GM12865 (cell line): ENCODE data around the gene IDH2.

Experiments
- DNase-seq: peaks from one replicate; pipeline ENCODE4 v3.0.0; 2010; ENCODE audit warnings: low read depth
- H3K4me3 ChIP-seq: 2 replicates; pipeline ENCODE4 v1.5.1; 2011; ENCODE audit warnings: mild to moderate bottlenecking, low read depth, low read length, control low read depth
- CTCF ChIP-seq: IDR thresholded peaks from 2 replicates; pipeline ENCODE4 v1.5.1; 2011; ENCODE audit warnings: low read length, control low read depth, low read depth, inconsistent platforms; ENCODE audit not compliant: insufficient read depth; ENCODE audit errors: missing control alignments

The IDH2 gene

GRCh38 chr15:90091156-90091931 lies 10.9 kb downstream of the IDH2 start:
- H3K4me3 ChIP-seq = no peak overlapping the region
- no peak for DNase-seq
- no peak for TF ChIP-seq CTCF

GRCh38 chr15:90090226-90090848 lies 11.9 kb downstream of the IDH2 start:
- no peak for TF ChIP-seq CTCF
- no peak for DNase-seq

GRCh38 chr15:90087454-90088154 lies 14.7 kb downstream of the IDH2 start:
- H3K4me3 ChIP-seq = no peak overlapping the region
- peak; percentile 34 for DNase-seq
- TF ChIP-seq CTCF = peak; percentile 9

More at GRCh38 chr15:90090226-90090848, 11.9 kb downstream of the IDH2 start:
- H3K4me3 ChIP-seq = no peak overlapping the region

GRCh38 chr15:90086868-90087268 lies 15.4 kb downstream of the IDH2 start:
- H3K4me3 ChIP-seq = no peak overlapping the region
- TF ChIP-seq CTCF = peak; percentile 84
- peak; percentile 69 for DNase-seq

- no peak for TF ChIP-seq CTCF
- H3K4me3 ChIP-seq = no peak overlapping the region
- DNase-seq = no peak
Observed at GRCh38 chr15:90085565-90085964, 16.7 kb downstream of the IDH2 start.

GRCh38 chr15:90084876-90085423 lies 17.3 kb downstream of the IDH2 start:
- TF ChIP-seq CTCF = no peak
- H3K4me3 ChIP-seq = no peak overlapping the region
- no peak for DNase-seq
